Fibroblast of lung (primary cell): Measurements from ENCODE around the gene SH3BP4. TPM values are rescaled to one million over a fixed set of nuclear protein-coding genes. Genes with fewer than 3 reads are reported as not detected.

Experiments
- DNase-seq, 2 donors: peaks; one replicate each; pipeline versions ENCODE4 v3.0.0 to v3.0.0-alpha.2; 2010; ENCODE audit warnings: low read depth in 2 of 2
- H2AFZ ChIP-seq: 2 replicates; pipeline ENCODE4 v1.5.1; 2012; ENCODE audit warnings: low read length, control low read depth, inconsistent platforms
- H3K27ac ChIP-seq: 2 replicates; pipeline ENCODE4 v1.5.1; 2011; ENCODE audit warnings: low read length, control low read depth; ENCODE audit not compliant: insufficient read depth
- H3K27me3 ChIP-seq: 2 replicates; pipeline ENCODE4 v1.5.1; 2011; ENCODE audit warnings: mild to moderate bottlenecking, low read length; ENCODE audit not compliant: control insufficient read depth, insufficient read depth
- H3K36me3 ChIP-seq: 2 replicates; pipeline ENCODE4 v1.5.1; 2011; ENCODE audit warnings: low read length; ENCODE audit not compliant: control insufficient read depth, insufficient read depth
- H3K4me1 ChIP-seq: 2 replicates; pipeline ENCODE4 v1.5.1; 2011; ENCODE audit warnings: low read length; ENCODE audit not compliant: control insufficient read depth, insufficient read depth; ENCODE audit errors: extremely low read depth
- H3K4me2 ChIP-seq: 2 replicates; pipeline ENCODE4 v1.5.1; 2011; ENCODE audit warnings: low read length, control low read depth; ENCODE audit not compliant: insufficient read depth; ENCODE audit errors: extremely low read depth
- H3K4me3 ChIP-seq, 4 experiments: fragments of 200-600 bp in 1 of 4; sonication (generic) in 1 of 4; replicated peaks in 1 of 4; 2 replicates each; pipeline ENCODE4 v1.5.1; 2011 to 2016; ENCODE audit warnings: low read length in 4 of 4, low read depth in 3 of 4, mild to moderate bottlenecking in 3 of 4, control low read depth in 2 of 4, inconsistent platforms in 1 of 4, mixed read lengths in 1 of 4; ENCODE audit not compliant: insufficient read depth in 1 of 4; ENCODE audit errors: control extremely low read depth in 1 of 4
- H3K79me2 ChIP-seq: 2 replicates; pipeline ENCODE4 v1.5.1; 2012; ENCODE audit warnings: mild to moderate bottlenecking, low read length, inconsistent platforms; ENCODE audit not compliant: control insufficient read depth, insufficient read depth
- H3K9ac ChIP-seq: 2 replicates; pipeline ENCODE4 v1.5.1; 2011; ENCODE audit warnings: mild to moderate bottlenecking, low read length, control low read depth; ENCODE audit not compliant: insufficient read depth
- H3K9me3 ChIP-seq: 2 replicates; pipeline ENCODE4 v1.5.1; 2012; ENCODE audit warnings: low read depth, low read length; ENCODE audit not compliant: control insufficient read depth, insufficient read depth
- H4K20me1 ChIP-seq: 2 replicates; pipeline ENCODE4 v1.5.1; 2011; ENCODE audit warnings: low read length; ENCODE audit not compliant: control insufficient read depth, insufficient read depth; ENCODE audit errors: extremely low read depth
- CTCF ChIP-seq, 2 donors: IDR thresholded peaks in 1 of 2; conservative IDR thresholded peaks in 1 of 2; 1 replicate in 1 of 2; 2 replicates in 1 of 2; pipeline ENCODE4 v1.5.1; 2011 to 2012; ENCODE audit warnings: low read length in 2 of 2, control low read depth in 1 of 2, inconsistent platforms in 1 of 2, low read depth in 1 of 2, mild to moderate bottlenecking in 1 of 2
- EZH2 ChIP-seq: IDR thresholded peaks from 2 replicates; pipeline ENCODE4 v1.5.1; 2012; ENCODE audit warnings: low read length, control low read depth, mild to moderate bottlenecking; ENCODE audit errors: missing control alignments
- polyA plus RNA-seq, 2 donors: library from polyadenylated mRNA; depleted of rRNA in 1 of 2; stranded (reverse) in 1 of 2; unstranded in 1 of 2; fragments of >200 nt; gene quantifications; 2 replicates each; pipeline ENCODE4 v1.2.1, GENCODE V29; 2011 to 2012; ENCODE audit warnings: missing spikeins in 1 of 2
- total RNA-seq: library from RNA; depleted of rRNA; stranded (reverse); fragments of >200 nt; gene quantifications from 2 replicates; pipeline ENCODE4 v1.2.1, GENCODE V29; 2014

SH3BP4 gene
- total and polyA plus RNA-seq, 2 donors (not counting 1 experiment from before 2014, with no cell fraction given) = 74.8 to 86.6 TPM

DNA sequence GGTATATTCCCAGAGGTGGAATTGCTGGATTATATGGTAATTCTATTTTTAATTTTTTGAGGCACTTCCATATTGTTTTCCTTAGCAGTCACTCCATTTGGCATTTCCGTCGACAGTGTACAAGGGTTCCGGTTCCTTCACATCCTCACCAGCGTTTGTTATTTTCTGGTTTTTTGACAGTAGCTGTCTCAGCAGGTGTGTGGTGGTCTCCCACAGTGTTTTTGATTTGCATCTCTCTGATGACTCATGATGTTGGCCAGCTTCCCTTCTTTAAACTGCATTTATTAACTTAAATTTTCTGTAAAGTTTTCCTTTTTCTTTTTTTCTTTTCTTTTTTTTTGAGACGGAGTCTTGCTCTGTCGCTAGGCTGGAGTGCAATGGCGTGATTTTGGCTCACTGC is 19.7 kb downstream of the SH3BP4 start:
- peaks cover 1% of the 10 kb centered on the region for H4K20me1 ChIP-seq
- H3K27me3 ChIP-seq = no peaks in the 10 kb centered on the region
- H3K9ac ChIP-seq = no peak overlapping the region
- H3K9me3 ChIP-seq = no peaks in the 10 kb centered on the region
- no peak for TF ChIP-seq CTCF (conservative IDR thresholded peaks at IDR 0.05 in 1 of 2, IDR thresholded peaks at IDR 0.05 in 1 of 2; ENCODE audit: low read depth in 1 of 2, low read length in 2 of 2)
- TF ChIP-seq EZH2 = no peak
- no peak for DNase-seq
- no peak overlapping the region for H3K4me2 ChIP-seq
- peaks cover 15% of the 10 kb centered on the region for H3K4me1 ChIP-seq
- H3K36me3 ChIP-seq = peaks cover 16% of the 10 kb centered on the region
- H3K4me3 ChIP-seq = no peak overlapping the region
- H2AFZ ChIP-seq = no peak overlapping the region
- no peak overlapping the region for H3K27ac ChIP-seq
- H3K79me2 ChIP-seq = peaks cover 99% of the 10 kb centered on the region

DNA sequence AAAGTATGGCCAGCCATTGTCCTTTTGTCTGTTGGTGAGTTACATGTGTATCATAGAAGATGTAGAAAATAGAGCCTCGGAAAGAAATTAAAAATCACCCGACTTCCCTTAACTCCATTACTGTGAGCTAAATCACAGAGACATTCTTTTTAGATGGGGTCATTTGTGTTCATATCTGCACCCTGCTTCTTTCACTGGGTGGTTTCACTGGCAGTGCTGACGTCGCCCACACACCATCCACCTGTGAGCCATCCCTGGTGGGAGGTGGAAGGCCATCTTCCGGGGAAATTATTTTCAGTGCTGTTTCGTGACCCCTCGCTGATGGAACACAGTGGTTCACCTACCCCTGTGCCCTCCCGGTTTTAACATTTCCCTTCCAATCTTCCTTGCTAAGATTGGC is 21.2 kb downstream of the SH3BP4 start:
- peak in 1 of 2 donors; percentile 80 for DNase-seq
- peaks cover 15% of the 10 kb centered on the region for H3K4me1 ChIP-seq
- H3K4me2 ChIP-seq = no peak overlapping the region
- no peak overlapping the region for H3K9ac ChIP-seq
- TF ChIP-seq CTCF (conservative IDR thresholded peaks at IDR 0.05 in 1 of 2, IDR thresholded peaks at IDR 0.05 in 1 of 2; ENCODE audit: low read depth in 1 of 2, low read length in 2 of 2) (no peak), EZH2 (no peak)
- no peaks in the 10 kb centered on the region for H3K9me3 ChIP-seq
- H3K27ac ChIP-seq = no peak overlapping the region
- no peak overlapping the region for H2AFZ ChIP-seq
- no peak overlapping the region for H3K4me3 ChIP-seq
- H3K36me3 ChIP-seq = peaks cover 16% of the 10 kb centered on the region
- H3K27me3 ChIP-seq = no peaks in the 10 kb centered on the region
- peaks cover 98% of the 10 kb centered on the region for H3K79me2 ChIP-seq
- peaks cover 1% of the 10 kb centered on the region for H4K20me1 ChIP-seq

- H3K36me3 ChIP-seq = peaks cover 18% of the 10 kb centered on the region
- peaks cover 1% of the 10 kb centered on the region for H4K20me1 ChIP-seq
- H2AFZ ChIP-seq = no peak overlapping the region
- H3K79me2 ChIP-seq = peaks cover 98% of the 10 kb centered on the region
- TF ChIP-seq CTCF (conservative IDR thresholded peaks at IDR 0.05 in 1 of 2, IDR thresholded peaks at IDR 0.05 in 1 of 2; ENCODE audit: low read depth in 1 of 2, low read length in 2 of 2) (no peak), EZH2 (no peak)
- H3K4me3 ChIP-seq = no peak overlapping the region
- H3K27ac ChIP-seq = peak overlapping the region; percentile 50
- DNase-seq = peak; percentile 76 to 89
- H3K27me3 ChIP-seq = no peaks in the 10 kb centered on the region
- no peak overlapping the region for H3K9ac ChIP-seq
- peak overlapping the region; percentile 59 for H3K4me2 ChIP-seq
- H3K4me1 ChIP-seq = peaks cover 23% of the 10 kb centered on the region
- no peaks in the 10 kb centered on the region for H3K9me3 ChIP-seq
Measured at GRCh38 chr2:234974501-234975385, 22.9 kb downstream of the SH3BP4 start.
